ENCODE results near the gene RIMBP3C. TPM values are rescaled to one million over a fixed set of nuclear protein-coding genes. Genes with fewer than 3 reads are reported as not detected.
A peak's percentile ranks its signal among the peaks of the same experiment; 100 is the strongest.
"Not testable (repeated sequence)": the region's sequence is repeated elsewhere in the genome, so short reads cannot be mapped to it uniquely, and the experiment has no call there.

The RIMBP3C gene, protein sequence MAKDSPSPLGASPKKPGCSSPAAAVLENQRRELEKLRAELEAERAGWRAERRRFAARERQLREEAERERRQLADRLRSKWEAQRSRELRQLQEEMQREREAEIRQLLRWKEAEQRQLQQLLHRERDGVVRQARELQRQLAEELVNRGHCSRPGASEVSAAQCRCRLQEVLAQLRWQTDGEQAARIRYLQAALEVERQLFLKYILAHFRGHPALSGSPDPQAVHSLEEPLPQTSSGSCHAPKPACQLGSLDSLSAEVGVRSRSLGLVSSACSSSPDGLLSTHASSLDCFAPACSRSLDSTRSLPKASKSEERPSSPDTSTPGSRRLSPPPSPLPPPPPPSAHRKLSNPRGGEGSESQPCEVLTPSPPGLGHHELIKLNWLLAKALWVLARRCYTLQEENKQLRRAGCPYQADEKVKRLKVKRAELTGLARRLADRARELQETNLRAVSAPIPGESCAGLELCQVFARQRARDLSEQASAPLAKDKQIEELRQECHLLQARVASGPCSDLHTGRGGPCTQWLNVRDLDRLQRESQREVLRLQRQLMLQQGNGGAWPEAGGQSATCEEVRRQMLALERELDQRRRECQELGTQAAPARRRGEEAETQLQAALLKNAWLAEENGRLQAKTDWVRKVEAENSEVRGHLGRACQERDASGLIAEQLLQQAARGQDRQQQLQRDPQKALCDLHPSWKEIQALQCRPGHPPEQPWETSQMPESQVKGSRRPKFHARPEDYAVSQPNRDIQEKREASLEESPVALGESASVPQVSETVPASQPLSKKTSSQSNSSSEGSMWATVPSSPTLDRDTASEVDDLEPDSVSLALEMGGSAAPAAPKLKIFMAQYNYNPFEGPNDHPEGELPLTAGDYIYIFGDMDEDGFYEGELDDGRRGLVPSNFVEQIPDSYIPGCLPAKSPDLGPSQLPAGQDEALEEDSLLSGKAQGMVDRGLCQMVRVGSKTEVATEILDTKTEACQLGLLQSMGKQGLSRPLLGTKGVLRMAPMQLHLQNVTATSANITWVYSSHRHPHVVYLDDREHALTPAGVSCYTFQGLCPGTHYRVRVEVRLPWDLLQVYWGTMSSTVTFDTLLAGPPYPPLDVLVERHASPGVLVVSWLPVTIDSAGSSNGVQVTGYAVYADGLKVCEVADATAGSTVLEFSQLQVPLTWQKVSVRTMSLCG (N-terminal part only)
- total RNA-seq (2014; rRNA removed; shearing (Covaris generic)): 0.28 and 0.49 TPM in 2 replicates

GRCh38 chr22:21551361-21551760, at the start of gene RIMBP3C:
Gene RIMBP3C, minus strand, starts transcription at chr22:21551461. Its CDS starts 485 bp downstream, at chr22:21550976.
- H3K27ac ChIP-seq; H3K27me3 ChIP-seq; H3K4me3 ChIP-seq; DNase-seq; H3K9me3 ChIP-seq (replicated peaks); H3K36me3 ChIP-seq; H3K4me1 ChIP-seq: not testable (repeated sequence)

- DNase-seq: no peak
- Histone ChIP-seq H3K9me3 (replicated peaks) (no peaks in the 10 kb centered on the region), H3K27ac (no peak overlapping the region), H3K36me3 (peaks cover 46% of the 10 kb centered on the region), H3K4me3 (no peak overlapping the region), H3K27me3 (no peaks in the 10 kb centered on the region), H3K4me1 (no peaks in the 10 kb centered on the region)
These were observed 48.0 kb upstream of the RIMBP3C start for GRCh38 chr22:21599053-21599893.

- H3K27ac ChIP-seq: no peak overlapping the region
- H3K4me3 ChIP-seq: no peak overlapping the region
- H3K4me1 ChIP-seq: no peaks in the 10 kb centered on the region
- no peaks in the 10 kb centered on the region for H3K9me3 ChIP-seq (replicated peaks)
- H3K36me3 ChIP-seq: peaks cover 55% of the 10 kb centered on the region
- DNase-seq: no peak
- H3K27me3 ChIP-seq: no peaks in the 10 kb centered on the region
These were observed 47.0 kb upstream of the RIMBP3C start for GRCh38 chr22:21598302-21598701.

GRCh38 chr22:21596356-21597135, 45.3 kb upstream of the RIMBP3C start:
- H3K4me3 ChIP-seq; H3K9me3 ChIP-seq (replicated peaks); H3K27ac ChIP-seq; H3K27me3 ChIP-seq; DNase-seq; H3K4me1 ChIP-seq: not testable (repeated sequence)
- peaks cover 65% of the 10 kb centered on the region for H3K36me3 ChIP-seq

DNA sequence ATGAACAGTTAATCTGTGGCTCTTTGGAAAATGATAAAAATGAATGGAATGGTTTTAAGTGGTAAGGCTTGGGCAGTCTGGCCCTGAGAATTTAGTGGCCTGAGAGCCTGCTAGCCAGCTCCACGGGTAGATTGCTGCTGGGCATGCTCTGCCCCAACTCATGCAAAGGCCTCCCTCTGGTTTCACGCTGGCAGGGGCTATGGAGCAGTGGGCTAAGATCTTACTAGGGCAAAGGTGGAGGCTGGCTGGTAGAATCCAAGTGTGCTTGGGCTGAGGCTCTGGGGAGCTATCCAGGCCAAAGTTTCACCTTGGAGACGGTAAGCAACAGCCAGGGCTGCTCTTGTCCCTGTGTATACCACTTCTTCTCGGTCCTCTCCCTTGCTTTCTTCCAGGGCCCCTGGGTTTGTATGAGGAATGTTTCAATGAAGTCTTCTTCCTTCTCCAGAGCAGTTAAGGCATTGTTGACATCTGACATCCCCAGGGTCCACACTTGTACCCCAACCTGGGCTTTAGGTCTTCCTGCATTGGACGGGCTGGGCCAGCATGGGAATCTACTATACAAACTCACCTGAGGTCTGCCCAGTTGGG, 43.7 kb upstream of the RIMBP3C start:
- no peaks in the 10 kb centered on the region for H3K27me3 ChIP-seq
- no peaks in the 10 kb centered on the region for H3K9me3 ChIP-seq (replicated peaks)
- peaks cover 71% of the 10 kb centered on the region for H3K36me3 ChIP-seq
- no peak overlapping the region for H3K27ac ChIP-seq
- H3K4me1 ChIP-seq: no peaks in the 10 kb centered on the region
- H3K4me3 ChIP-seq: no peak overlapping the region
- DNase-seq: no peak

GRCh38 chr22:21593406-21594232, 42.4 kb upstream of the RIMBP3C start:
- peak in 1 of 2 experiments; percentile 24 for DNase-seq
- Histone ChIP-seq H3K4me1 (no peaks in the 10 kb centered on the region), H3K9me3 (replicated peaks) (no peaks in the 10 kb centered on the region), H3K36me3 (peaks cover 67% of the 10 kb centered on the region), H3K27ac (no peak overlapping the region), H3K27me3 (no peaks in the 10 kb centered on the region), H3K4me3 (no peak overlapping the region)

DNA sequence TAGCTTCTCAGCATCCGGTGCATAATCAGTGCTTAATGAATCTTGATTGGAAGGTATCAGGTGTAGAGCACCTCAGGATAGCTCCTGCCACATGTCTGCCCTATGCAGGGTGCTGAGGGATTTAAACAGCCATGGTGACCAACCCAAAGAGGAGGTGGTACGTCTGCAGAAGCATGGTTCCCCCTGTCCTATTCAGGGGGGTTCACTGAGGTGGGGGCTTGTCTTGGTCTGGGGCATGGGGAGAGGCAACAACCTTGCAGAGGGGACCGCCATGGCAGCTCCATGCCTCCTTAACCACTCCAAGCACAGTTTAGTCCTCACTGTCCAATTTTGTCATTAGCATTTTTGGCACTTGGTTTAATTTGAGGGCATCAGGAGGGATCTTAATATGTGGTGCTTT, 41.2 kb upstream of the RIMBP3C start:
- no peak overlapping the region for H3K4me3 ChIP-seq
- H3K4me1 ChIP-seq: no peaks in the 10 kb centered on the region
- no peaks in the 10 kb centered on the region for H3K9me3 ChIP-seq (replicated peaks)

DNA sequence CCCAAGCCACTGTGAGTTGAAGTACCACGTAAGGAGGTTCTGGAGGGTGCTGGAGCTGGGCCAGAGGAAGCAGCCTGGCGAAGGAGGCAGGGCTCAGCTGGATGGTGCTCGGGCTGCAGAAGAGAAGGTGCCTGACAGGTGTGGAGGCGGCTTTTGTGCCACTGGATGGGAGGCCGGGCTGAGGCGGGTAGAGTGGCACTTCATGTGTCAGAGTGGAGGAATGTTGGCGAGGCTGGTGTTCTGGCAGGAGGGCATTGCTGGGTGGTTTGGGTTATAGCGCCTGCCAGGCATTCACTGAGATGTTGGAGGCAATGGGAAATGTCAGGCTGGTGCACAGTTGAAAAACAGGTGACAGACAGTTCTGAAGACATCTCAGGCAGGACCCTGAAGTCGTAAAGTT, 40.4 kb upstream of the RIMBP3C start:
- no peak overlapping the region for H3K27ac ChIP-seq
- no peak overlapping the region for H3K4me3 ChIP-seq
- no peaks in the 10 kb centered on the region for H3K4me1 ChIP-seq
- no peaks in the 10 kb centered on the region for H3K9me3 ChIP-seq (replicated peaks)
- H3K27me3 ChIP-seq: no peaks in the 10 kb centered on the region
- H3K36me3 ChIP-seq: peaks cover 63% of the 10 kb centered on the region
- DNase-seq: no peak

More for the DNA sequence above, 41.2 kb upstream of the RIMBP3C start:
- Histone ChIP-seq H3K27ac (no peak overlapping the region), H3K27me3 (no peaks in the 10 kb centered on the region), H3K36me3 (peaks cover 70% of the 10 kb centered on the region)
- no peak for DNase-seq

DNA sequence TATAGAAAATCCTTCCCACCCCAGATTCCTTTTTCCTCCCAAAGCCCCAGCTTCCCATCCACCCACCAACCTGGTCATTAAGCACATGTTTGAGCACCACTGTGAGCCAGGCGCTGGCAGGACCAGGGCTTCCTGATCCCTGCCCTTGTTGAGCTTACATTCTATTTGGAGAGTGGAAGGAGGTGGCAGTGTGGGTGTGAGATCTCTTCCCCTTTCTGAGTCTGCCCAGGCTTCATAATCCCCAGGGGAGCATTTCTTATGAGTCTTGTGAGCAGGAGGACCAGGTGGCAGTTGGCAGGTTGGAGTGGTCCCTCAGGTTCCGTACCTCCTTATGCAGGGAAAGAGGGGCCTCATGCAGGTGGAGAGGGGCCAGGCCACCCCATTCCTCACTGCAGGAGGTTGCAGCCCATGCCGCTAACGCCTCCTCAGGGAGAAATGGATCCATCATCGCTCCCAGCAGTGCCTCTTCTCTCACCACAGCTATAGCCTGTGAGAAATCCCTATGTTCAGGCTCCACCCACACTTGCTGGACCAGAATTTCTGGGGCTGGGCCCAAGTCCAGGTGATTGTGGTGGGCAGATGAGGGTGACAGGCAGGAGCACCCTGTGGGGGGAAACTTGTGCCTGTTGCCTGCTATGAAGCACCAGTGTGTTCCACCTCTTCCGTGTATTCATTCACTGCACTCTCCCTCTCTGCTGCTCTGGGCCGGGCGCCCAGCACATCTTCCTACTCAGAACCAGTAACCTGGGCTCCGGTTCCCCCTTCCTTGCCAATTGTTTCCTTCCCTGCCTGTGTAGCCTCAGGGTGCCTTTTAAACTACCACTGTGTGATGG, 39.8 kb upstream of the RIMBP3C start:
- Histone ChIP-seq H3K4me1 (no peaks in the 10 kb centered on the region), H3K27me3 (no peaks in the 10 kb centered on the region), H3K9me3 (replicated peaks) (no peaks in the 10 kb centered on the region), H3K27ac (no peak overlapping the region), H3K36me3 (peaks cover 56% of the 10 kb centered on the region), H3K4me3 (no peak overlapping the region)
- DNase-seq: no peak

DNA sequence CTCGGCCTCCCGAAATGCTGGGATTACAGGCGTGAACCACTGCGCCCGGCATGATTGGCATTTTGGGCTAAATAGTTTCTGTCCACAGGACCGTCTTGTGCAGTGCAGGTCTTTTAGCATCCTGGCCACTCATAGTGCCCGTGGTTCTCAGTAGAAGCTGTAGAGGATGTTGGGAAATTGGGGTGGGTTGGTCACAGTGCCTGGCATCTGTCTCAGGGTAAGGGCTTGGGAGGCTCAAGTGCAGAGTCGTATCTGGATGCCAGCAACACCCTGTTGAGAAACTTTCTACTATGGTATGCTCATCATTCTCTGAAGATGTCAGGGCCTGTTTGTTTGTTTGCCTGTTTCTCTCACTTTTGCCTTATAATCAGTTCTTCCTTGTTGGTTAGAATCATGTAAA, 38.1 kb upstream of the RIMBP3C start:
- DNase-seq: no peak
- Histone ChIP-seq H3K9me3 (replicated peaks) (no peaks in the 10 kb centered on the region), H3K4me3 (no peak overlapping the region), H3K27ac (no peak overlapping the region), H3K36me3 (peaks cover 40% of the 10 kb centered on the region), H3K27me3 (no peaks in the 10 kb centered on the region), H3K4me1 (no peaks in the 10 kb centered on the region)

DNA sequence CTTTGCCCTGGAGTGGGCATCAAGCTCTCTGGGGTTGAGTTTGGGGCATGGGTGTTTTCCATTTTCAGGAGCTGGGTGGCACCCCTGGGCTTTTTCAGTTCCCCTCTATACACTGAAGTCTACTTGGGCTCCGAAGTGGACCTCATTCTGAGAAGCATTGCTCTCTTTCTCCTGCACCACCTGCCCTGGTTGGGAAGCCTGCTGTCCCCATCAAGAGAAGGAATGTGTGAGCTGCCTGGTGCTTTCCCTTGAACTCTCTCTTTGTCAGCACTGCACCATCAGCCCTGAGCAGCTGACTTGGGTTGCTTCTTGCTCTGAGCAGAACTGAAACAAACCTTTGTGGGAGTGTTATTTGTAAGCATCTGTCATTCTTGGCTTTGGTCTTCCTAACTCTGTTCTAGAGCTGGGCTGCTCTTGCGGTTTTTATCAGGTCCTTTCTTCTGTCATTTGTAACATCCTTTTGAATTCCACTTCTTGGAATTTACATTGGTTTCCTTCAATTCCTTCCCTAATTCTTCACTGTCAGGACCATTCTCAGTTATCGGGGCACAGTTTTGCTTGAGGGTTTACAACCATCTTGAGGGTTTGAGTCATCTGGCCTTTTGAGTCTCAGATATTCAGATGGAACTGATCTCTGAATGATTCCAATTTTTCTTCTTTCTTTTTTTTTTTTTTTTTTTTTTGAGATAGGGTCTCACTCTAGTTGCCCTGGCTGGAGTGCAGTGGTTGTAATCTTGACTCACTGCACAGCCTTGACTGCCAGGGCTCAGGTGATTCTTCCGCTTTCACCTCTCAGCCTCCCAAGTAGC, 36.7 kb upstream of the RIMBP3C start:
- H3K9me3 ChIP-seq (replicated peaks): no peaks in the 10 kb centered on the region
- H3K4me3 ChIP-seq: no peak overlapping the region
- H3K27ac ChIP-seq: no peak overlapping the region
- no peaks in the 10 kb centered on the region for H3K4me1 ChIP-seq
- peaks cover 33% of the 10 kb centered on the region for H3K36me3 ChIP-seq
- H3K27me3 ChIP-seq: no peaks in the 10 kb centered on the region
- DNase-seq: no peak

Measured in SJCRH30 (cell line).